HG03571 (cell line): ENCODE measurements around the gene VANGL2.

Source experiments
- ATAC-seq: cut with Tn5 transposase; IDR thresholded peaks from one replicate; pipeline ENCODE4 v1.9.1; 2021; ENCODE audit not compliant: unreplicated experiment

Gene VANGL2

DNA sequence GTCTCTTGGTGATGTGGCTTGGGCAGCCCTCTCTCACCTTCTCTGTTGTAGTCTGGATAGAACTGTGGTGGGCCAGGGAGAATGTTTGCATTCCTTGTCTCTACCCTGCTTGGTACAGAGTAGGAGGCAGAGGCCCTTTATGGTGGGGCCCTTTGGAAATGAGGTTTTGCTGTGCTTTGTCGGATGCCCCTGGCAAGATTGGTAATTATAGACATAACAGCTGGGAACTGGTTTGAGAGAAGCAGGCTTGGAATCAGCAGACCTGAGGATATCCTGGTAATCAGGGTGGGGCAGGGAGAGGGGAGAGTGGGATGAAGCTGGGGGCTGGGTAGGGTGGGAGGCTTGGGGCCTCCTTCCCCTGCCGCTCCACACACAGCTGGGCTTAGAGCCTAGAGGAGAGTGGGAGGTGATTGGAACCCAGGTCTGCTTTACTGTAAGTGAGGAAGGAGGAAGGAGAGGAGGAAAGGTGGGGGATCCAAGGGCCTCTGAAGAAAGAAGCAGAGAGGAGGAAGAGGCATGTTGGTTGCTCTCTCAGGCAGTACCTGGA lies 5.0 kb downstream of the VANGL2 start:
- no peak for ATAC-seq

DNA sequence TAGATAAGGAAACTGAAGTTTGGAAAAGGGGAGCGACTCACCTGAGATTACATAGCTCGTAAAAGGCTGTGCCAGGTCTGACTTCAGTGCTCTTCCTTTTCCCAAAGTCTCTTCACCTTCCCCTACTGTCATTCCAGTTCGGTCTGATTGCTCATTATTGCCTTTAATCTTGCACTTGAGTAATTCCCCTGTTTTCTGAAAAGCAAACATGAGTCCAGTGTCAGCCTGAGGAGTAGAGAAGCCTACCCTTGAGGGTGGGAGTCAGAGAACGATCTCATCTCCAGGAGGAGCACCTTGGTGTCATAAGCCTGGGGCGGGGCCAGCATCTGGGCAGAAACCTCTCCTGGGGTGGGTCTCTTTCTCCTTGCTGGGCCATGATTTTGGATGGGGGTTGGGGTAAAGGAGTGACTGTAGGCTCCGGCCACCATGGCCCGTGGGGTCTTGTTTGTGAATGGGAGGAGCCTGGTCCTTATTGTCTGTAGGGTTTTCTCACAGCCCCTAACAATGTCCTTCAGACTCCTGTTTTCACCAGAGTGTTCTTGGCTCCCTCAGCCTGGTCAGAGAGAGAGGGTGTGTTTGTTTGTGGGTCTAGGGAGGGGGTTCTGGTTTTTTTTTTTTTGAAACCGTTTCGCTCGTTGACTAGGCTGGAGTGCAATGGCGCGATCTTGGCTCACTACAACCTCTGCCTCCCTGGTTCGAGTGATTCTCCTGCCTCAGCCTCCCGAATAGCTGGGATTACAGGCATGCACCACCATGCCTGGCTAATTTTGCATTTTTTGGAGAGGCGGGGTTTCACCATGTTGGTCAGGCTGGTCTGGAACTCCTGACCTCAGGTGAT lies 6.0 kb downstream of the VANGL2 start:
- no peak for ATAC-seq

DNA sequence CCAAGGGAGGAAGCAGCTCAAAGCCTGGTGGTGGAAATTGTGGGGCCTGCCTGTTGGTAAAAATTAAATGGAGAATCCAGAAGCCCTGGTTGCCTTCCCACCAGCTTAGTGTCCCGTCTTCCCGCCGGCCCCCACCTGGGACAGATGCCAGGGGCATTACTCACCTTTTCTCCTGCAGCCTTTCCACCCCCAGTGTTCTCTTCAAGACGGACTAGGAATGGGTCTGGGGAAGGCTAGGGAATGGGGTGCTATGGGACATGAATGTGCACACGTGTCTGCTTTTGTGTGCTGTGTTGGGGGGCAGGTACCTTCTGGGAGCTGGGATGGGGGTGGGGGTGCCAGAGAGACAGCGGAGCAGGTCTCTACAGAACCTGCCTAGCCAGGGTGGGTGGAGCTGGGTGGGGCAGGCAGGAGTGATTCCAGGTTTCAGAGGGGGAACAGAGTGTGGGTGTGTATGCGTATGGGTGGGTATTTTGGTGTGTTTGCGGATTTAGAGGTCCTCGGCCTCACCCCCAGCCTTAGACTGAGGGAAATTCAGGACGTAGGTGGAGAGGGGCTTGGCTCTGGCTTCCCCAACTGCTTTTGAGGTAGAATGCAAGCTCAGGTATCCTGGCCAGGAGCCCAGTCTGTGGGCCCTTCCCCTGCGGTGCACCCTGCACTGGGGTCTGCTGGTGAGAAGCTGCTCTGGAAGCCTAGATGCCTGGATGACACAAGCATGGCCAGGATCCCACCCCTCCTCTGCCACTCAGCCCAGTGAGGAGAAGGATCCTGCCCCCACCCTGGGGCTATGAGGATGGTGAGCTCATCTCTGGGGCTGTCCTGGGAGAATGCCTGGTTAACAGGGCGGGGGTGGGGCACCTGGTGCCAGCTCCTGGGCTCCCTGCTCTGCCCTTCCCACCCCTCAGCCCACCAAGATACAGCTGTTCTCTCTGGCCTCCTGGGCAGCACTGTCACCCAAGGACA lies 7.8 kb downstream of the VANGL2 start:
- ATAC-seq, result no peak

DNA sequence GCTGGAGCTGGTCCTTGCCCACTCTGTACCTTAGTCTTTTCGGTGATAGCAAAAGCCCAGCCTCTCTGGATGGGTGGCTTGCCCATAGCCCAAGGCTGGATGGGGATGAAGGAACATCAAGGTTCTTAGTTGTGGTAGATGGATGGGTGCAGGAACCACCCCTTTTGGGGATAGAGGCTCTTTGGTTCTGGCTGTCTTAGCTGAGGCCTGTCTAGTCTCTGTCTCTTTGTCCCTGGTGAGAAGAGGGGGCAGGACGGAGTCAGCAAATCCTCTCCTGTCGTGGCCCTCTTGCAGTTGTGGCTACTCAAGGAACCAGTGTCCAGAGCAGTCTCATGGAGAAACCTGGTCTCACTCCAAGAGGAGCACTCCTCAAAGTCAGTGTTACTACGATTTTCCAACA lies 8.5 kb downstream of the VANGL2 start:
- no peak for ATAC-seq

DNA sequence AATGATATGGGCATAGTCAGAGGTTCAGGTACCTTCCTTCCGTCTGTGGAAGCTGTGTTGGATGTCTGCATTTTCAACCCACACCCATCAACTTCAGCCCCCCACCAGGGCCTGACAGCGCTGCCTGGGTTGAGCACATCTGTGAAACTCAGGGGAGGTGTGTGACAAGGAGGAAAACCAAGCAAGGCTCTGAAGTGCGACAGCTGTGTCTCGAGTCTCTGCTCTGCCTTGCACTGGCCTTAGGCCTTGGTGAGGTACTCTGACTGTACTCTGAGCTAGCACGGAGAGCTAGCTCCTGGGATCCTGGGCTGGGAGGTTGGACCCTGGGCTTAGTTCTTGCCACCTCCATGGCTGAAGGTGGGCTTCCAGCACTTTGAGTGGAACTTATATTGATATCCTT lies 9.1 kb downstream of the VANGL2 start:
- no peak for ATAC-seq

DNA sequence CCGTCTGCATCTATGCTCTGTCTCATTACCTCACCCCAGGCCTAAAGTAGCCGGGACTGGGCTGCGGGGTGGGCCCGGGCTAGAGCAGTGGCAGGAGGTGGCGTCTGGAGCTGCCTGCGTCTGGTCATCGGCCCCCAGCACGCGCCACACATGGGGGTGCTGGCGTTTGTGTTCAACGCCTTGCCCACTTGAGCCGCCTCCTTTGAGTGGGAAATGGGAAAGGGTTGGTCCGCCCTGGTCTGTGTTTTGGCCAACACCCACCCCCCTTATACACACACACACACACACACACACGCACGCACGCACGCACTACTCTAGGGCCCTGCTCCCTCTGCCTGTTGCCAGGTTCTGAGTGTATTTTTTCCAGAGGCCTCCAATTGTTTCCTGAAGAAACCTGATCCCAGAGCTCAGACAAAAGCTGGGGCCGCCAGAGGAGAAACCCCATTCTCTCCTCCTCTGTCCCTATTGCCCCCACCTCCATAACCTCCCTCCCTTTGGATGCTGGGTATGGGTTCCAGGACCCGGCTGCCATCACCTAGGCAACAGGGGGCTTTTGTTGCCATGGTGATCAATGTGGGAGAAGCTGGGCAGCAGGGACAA lies 10.1 kb downstream of the VANGL2 start:
- ATAC-seq, result no peak

DNA sequence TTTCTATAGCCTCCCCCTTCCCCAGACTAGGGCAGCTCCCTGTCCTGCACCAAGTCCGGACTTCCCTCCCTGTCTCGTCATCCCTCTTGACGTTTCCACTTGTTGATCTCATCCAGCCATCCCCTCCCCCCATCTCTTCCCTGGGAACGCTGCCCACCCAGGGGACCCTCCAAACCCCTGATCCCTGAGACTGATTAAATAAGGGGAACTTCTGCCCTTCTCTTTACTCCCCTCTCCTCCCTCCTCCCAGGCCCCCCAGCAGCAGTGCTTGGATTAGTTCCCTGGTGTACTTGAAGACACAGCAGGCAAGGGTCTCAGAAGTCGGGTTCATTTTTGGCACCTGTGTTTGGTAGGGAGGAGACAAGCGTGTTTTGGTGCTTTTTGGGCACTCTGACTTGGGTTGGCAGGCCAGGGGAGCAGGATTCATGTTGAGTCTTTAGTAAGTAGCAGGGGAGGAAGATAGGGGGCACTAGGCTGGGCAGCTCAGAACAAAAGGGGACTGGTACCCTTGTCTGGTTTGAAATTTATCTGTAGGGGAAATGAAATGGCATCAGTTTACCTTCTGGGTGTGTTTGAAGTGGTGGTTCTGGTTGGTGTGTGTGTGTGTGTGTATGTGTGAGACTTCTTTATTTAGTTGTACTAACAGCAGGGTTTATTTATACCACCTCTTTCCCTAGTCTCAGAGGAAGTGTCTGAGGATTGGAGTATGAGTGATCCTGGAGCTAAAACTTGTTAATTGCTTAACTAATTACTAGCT lies 11.1 kb downstream of the VANGL2 start:
- ATAC-seq, result no peak

DNA sequence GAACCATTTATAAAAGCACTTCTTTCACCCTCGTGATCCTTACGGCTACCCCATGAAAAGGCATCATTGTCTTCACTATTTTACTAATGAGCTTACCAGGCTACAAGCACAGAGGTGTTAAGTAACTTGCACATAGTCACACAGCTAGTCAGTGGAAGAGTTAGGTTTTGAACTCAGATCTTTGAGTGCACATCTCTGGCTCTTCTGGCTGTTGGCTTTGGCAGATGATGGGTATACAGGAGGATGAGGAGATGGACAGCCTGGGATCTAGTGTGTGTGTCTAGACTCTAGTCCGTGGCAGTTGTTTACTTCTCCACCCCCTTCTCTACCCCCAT lies 11.6 kb downstream of the VANGL2 start:
- no peak for ATAC-seq

DNA sequence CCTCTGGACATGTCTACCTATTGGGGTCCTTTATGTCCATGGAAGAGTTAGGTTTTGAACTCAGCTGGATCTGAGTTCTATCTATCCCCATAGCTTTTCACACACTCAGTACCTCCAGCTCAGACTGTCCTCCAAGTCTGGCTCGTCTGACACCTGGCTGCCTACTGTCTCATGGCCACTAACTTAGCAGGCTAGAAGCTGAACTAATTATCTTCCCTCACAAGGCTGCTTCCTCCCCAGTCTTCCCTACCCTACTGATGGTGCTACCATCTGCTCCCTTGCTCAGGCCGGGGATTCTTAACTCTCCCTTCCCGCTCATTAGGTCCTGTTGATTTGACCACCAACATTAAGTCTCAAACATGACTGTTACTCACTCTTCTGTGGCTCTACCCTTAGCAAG lies 13.4 kb downstream of the VANGL2 start:
- no peak for ATAC-seq

DNA sequence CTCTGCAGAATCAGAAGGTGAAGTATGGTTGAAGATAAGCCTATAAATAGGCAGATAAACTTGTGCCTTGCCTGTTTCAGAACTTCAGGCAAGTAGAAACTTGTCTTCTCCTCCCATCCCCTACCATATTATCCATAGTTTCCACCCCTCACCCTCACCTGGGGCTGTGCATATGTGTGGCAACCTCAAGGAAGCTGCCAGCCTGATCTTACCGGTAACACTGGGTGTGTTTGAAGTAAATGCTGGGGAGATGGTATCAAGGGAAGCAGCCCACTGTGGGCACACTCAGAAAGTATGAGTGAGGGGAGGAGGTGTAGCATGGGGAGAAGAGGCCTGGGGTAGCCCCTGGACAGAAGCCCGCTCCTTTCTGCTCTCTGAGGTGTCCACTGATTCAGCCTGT lies 14.5 kb downstream of the VANGL2 start:
- ATAC-seq, result no peak

DNA sequence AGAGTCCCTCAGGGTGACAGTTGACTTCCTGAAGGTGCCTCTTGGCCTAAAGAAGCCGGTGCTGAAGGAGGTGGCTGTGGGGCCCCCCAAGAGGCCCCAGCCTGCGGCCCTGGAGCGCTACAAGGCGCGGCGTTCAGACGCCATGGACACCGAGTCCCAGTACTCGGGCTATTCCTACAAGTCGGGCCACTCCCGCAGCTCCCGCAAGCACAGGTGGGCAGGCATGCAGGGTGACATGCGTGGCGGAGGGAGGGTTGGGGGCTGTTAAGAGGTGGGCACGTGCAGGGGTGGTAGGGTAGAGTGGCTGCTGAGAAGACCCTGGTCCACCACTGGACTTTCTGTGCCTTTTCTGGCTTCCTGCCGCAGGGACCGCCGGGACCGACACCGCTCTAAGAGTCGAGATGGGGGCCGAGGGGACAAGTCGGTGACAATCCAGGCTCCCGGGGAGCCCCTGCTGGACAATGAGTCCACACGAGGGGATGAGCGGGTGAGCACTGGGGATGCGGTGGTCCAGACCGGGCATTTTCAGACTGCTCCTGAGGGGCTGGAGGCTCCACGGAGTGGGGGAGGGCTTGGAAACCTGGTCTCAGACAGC lies 15.4 kb downstream of the VANGL2 start:
- ATAC-seq, result no peak

DNA sequence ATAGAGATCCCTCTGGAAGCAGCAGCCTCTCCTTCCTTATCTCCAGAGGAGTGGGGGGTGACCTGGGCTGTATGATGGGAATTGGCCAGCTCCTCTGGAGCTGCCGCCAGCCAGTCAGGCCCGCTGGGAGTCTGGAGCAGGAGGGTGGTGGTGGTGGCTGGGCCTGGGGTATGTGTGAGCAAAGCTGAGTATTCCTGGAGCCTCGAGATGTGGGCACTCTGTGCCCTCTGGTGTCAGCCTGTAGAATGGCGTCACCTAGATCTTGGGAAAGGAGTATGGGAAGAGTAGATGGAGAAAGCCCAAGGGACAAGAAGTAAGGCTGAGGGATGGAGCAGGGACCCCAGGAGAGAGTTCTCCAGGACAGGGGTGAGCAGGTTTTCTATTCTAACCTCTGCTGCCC lies 16.0 kb downstream of the VANGL2 start:
- ATAC-seq, result no peak

DNA sequence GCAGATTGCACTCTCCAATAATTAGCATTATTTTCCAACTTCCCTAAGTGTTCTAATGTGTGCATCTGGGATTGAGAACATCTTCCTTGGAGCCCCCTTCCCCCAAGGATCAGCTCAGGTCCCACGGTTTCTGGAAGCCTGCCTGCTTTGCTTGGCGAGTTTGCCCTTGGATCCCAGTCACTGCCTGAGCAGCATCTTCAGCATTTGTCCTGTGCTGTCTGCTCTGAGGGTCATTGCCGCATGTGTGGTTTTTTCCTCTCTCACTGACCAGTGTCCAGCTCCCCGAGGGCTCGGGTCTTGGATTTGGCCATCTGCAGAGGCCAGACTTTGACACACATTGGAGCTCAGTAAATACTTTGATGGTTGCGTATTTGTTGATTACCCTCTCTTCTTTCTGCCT lies 18.1 kb downstream of the VANGL2 start:
- ATAC-seq, result no peak

DNA sequence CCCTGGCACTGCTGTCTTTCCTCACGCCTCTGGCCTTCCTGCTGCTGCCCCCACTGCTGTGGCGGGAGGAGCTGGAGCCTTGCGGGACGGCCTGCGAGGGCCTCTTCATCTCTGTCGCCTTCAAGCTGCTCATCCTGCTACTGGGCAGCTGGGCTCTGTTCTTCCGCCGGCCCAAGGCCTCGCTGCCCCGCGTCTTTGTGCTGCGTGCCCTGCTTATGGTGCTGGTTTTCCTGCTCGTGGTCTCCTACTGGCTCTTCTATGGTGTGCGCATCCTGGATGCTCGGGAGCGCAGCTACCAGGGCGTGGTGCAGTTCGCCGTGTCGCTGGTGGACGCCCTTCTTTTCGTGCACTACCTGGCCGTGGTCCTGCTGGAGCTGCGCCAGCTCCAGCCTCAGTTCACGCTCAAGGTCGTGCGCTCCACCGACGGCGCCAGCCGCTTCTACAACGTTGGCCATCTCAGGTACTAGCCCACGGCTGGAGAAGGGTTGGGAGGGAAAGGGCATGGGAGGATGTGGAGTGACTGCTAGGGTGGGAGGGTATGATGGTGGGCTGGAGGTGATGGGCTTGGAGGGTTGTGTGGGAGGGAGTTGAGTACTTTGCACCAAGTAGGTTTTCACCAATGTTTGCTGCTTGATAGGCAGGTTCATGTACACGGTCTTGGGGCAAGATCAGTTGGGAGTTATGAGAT lies 18.9 kb downstream of the VANGL2 start:
- no peak for ATAC-seq

DNA sequence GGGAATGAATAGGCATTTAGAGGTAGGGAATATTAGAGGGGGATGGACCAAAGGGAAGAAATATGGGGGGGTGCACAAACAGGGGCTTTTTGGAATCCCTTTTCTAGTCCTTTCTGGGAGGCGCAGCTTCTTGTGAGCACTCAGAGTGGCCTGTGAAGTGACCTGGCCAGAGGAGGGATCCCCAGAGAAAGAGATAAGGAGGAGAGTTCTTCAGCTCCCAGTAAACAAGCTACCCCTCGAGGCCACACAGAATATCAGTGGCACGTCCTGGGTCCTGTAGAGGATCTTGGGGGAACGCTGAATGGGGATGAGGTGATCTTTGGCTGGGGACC lies 19.4 kb downstream of the VANGL2 start:
- ATAC-seq, result no peak

DNA sequence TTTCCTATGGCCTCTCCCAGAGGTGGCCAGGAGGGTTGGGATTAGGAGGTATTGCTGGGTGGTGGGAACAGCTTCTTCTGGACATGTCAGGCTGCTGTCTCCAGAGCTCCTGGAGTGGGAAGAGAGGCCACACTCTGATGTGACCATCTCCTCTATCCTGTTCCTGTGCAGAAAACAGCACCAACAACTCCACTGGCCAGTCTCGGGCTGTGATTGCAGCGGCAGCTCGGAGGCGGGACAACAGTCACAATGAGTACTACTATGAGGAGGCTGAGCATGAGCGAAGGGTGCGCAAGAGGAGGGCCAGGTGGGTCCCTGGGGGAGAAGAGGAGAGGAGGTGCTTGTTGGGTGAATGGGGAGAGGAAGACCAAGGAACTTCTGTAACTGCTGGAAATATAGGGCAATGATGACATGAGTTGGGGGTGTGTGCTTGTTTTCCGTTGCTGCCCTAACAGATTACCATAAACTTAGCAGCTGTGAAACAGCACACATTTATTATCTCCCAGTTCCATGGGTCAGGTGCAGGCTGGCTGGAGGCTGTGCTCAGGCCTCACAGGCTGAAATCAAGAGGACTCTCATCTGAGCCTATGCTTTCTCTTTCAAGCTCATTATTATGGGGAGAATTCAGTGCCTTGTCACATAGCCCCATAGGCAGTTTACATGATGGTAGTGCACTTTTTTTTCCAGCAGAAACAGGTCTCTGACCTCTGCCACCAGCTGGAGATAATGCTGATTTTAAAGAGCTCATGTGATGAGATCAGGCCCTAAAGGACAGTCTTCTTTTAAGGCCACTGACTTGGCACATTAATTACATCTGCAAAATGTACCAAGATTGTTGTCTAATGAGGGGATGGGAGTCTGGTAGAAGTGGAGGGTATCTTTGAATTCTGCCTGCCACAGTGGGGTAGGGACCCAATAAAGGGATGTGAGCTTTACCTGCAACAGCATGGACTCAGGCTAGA lies 20.8 kb downstream of the VANGL2 start:
- ATAC-seq, result no peak

DNA sequence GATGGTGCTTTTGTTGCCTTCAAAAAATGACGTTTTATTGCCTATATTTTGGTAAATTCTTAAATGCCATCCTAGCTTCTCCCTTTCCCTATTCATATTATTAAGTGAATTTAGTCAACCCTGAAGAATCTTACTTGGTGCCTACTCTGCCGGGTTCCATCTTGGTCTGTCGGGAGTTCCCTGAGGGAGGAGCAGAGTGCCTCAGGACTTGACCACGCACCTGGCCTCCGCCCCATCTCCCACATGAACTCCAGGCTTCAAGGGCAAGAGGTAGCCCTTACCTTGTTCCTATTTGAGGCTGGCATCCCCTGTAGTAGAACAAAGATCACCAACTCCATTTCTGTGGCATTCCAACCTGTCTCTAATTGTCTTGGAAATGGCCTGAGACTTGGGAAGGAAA lies 21.5 kb downstream of the VANGL2 start:
- ATAC-seq, result no peak

DNA sequence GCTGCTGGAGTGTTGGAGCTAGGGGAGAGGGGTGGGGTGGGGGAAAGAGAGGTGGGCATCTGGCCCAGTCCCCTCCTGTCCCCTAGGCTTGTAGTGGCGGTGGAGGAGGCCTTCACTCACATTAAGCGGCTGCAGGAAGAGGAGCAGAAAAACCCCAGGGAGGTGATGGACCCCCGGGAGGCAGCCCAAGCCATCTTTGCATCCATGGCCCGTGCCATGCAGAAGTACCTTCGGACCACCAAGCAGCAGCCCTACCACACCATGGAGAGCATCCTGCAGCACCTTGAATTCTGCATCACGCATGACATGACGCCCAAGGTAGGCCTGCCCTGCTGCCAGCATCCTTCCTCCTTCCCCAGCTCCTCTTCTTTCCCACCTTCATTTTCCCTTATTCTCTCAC lies 23.6 kb downstream of the VANGL2 start:
- no peak for ATAC-seq

DNA sequence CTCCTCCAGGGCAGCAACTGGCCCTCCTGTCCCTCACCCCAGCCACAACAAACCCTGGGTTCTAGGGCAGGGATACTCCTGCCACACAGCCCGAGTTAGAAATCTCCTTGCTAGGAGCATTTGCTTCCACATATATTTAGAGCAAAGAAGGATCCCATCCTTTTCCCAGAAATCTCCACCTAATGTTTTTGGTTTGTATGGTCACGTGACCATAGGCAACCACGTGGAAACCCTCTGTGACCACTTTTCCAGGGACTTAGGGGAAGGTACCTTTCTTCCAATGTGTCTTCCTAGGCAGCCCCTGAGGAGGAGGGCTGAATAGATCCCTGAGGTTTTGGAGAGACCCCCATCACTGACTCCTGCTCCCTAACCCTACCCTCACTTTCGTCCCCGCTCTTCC lies 25.5 kb downstream of the VANGL2 start:
- no peak for ATAC-seq
